ENCODE measurements around the gene SPTBN1.

GRCh38 chr2:54615832-54616534 lies 159.9 kb downstream of the SPTBN1 start:
- TF ChIP-seq CTCF (conservative IDR thresholded peaks at IDR 0.05): no peak
- TF ChIP-seq EZH2 (IDR thresholded peaks at IDR 0.05; ENCODE audit: low read depth): no peak

All from PC-9 (cell line).